AG10803 (cell line): ENCODE data around the gene TAF1A.
"Not testable (repeated sequence)": the region's sequence is repeated elsewhere in the genome, so short reads cannot be mapped to it uniquely, and the experiment has no call there.

Source experiments
- DNase-seq: peaks from one replicate; pipeline ENCODE4 v3.0.0; 2010; ENCODE audit warnings: low read depth
- H3K4me3 ChIP-seq: 2 replicates; pipeline ENCODE4 v1.5.1; 2011; ENCODE audit warnings: mild to moderate bottlenecking, low read length, control low read depth
- TF ChIP-seq, protein P1 (sequence below): conservative IDR thresholded peaks from 2 replicates; pipeline ENCODE4 v1.5.1; 2011; ENCODE audit warnings: mild to moderate bottlenecking, low read length, control low read depth, inconsistent platforms

The TAF1A gene

DNA sequence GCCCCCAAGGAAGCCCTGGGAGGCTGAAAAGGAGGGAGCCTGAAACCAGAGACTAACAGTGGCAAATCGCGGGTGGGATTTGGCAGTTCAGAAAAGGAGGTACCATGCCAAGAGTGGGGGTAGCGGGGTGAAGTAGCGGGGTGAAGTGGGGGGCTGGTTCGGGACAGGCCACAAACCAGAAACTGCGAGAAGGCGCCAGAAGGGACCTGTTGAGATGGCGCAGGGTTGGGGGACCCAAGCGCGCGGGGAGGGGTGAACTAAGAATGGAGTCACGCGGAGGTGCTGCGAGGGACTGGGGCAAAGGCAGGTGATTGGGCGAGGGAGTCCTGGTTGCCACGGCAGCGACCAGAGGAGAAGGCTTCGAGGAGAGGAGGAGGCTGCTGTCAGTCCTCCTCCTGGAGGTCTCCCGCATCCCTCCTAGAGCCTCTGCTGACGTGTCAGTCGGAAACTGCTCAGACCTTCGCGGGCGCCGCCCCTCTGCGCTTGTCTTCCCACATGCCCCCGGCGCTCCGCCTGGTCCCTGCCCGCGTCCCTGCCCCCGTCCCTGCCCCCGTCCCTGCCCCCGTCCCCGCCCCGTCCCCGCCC lies 27.7 kb upstream of the TAF1A start:
- peak overlapping the region; percentile 65 for H3K4me3 ChIP-seq
- DNase-seq = peak; percentile 99
- TF ChIP-seq, protein P1, sequence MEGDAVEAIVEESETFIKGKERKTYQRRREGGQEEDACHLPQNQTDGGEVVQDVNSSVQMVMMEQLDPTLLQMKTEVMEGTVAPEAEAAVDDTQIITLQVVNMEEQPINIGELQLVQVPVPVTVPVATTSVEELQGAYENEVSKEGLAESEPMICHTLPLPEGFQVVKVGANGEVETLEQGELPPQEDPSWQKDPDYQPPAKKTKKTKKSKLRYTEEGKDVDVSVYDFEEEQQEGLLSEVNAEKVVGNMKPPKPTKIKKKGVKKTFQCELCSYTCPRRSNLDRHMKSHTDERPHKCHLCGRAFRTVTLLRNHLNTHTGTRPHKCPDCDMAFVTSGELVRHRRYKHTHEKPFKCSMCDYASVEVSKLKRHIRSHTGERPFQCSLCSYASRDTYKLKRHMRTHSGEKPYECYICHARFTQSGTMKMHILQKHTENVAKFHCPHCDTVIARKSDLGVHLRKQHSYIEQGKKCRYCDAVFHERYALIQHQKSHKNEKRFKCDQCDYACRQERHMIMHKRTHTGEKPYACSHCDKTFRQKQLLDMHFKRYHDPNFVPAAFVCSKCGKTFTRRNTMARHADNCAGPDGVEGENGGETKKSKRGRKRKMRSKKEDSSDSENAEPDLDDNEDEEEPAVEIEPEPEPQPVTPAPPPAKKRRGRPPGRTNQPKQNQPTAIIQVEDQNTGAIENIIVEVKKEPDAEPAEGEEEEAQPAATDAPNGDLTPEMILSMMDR = no peak

DNA sequence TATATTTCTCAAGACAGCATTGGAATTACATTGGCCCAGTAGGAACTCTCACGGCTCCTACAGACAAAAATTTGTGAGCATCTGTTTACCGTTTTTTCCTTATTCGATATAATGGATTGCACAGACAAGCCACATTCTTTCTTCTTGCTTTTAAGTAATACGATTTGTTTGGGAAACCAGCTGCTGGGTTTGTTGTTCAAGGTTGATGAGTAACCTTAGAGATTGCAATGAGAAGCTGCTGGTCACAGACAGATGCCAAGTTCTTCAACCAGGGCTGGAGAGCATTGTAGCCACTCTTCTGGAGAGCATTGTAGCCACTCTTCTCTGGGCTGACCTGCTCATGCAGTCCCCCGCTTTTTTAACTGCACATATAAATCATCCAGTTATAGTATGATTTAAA lies 26.8 kb upstream of the TAF1A start:
- DNase-seq = peak; percentile 99
- TF ChIP-seq, protein P1 = 0 out of 2 replicates have a peak, but pooled peaks have one; percentile 7
- no peak overlapping the region for H3K4me3 ChIP-seq

DNA sequence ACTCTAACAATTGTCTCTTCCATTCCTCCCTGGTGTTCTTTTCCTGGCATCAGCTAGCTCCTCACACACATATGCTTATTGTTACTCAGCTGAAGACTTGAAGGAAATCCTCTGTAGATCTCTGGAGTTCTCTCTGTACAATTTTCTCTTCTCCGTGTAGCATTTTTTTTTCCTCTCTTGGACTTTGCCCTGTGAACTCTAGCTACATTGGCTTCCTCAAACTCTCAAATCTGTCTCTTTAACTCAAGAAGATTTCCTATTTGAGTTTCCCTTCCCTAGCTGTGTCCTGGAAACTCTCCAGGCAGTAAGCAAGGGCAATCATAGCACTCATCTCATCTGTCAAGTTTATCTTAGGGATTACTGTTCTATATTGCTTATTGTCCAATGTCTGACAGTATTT lies 23.9 kb upstream of the TAF1A start:
- TF ChIP-seq, protein P1 = no peak
- DNase-seq = no peak
- no peak overlapping the region for H3K4me3 ChIP-seq

DNA sequence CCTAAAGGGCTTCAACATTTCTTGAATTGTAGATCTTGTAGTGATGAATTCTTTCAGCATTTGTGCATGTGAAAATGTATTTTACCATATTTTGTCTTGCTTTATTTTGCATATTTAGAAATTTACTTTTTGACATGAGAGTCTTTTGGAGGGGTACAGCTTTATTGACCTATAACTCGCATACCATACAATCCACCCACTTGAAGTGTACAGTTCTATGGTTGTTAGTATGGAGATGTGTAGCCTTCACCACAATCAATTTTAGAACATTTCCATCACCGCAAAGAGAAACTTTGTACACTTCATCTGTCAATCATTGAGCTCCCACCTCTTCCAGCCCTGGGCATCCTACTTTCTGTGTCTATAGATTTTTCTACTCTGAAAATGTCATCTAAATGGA lies 21.0 kb upstream of the TAF1A start:
- TF ChIP-seq, protein P1 = no peak
- no peak for DNase-seq
- H3K4me3 ChIP-seq = no peak overlapping the region

DNA sequence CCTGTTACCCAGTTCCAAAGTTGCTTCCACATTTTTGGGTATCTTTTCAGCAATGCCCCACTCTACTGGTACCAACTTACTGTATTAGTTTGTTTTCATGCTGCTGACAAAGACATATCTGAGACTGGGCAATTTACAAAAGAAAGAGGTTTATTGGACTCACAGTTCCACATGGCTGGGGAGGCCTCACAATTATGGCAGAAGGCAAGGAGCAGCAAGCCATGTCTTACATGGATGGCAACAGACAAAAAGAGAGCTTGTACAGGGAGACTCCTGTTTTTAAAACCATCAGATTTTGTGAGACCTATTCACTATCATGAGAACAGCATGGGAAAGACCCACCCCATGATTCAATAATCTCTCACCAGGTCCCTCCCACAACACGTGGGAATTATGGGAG lies 19.4 kb upstream of the TAF1A start:
- not testable (repeated sequence) for H3K4me3 ChIP-seq, DNase-seq

DNA sequence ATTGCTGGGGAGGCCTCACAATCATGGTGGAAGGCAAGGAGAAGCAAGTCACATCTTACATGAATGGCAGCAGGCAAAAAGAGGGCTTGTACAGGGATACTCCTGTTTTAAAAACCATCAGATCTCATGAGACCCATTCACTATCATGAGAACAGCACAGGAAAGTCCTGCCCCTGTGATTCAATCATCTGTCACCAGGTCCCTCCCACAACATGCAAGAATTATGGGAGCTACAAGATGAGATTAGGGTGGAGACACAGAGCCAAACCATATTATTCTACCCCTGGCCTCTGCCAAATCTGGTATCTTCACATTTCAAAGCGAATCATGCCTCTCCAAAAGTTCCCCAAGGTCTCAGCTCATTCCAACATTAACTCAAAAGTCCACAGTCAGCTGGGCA lies 17.0 kb upstream of the TAF1A start:
- no peak for DNase-seq
- no peak overlapping the region for H3K4me3 ChIP-seq
- TF ChIP-seq, protein P1 = no peak

DNA sequence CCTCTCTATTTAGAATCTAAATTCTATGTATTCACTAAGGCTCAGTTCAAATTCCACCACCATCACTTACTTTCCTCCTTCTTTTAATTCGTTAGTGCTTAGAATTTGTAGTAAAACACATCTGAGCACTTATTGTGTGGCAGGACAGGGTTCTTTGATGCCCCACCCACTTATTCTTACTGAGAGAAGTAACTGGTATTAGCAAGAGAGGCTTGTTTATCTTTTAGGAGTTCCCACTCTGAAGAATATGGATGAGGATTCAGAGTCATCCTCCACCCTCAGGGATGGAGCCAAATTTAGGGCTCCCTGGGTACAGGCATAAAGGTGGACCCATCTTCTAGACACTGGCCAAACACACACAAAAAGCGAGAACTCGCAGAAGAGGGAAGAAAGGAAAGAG lies 11.5 kb upstream of the TAF1A start:
- TF ChIP-seq, protein P1 = no peak
- no peak overlapping the region for H3K4me3 ChIP-seq
- DNase-seq = no peak

DNA sequence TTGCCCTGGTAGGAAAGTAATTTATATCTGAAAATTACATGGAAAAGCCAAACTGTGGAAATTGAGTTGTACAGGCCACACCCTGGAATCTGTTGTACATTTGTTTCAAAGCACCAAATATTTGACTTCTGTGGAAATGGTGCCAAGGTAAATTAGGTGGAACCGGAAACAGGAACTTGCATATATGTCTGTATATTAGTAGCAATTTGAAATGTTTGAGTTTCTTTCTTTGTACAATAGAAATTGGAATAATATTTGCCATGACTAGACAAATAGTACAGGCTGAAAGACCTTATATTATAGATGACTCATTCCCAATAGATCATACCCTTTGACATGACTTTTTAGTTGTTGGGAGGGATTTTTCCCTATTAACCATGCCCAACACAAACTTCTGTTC lies 10.5 kb upstream of the TAF1A start:
- no peak overlapping the region for H3K4me3 ChIP-seq
- no peak for DNase-seq
- TF ChIP-seq, protein P1 = no peak
